Liver (tissue), 9 donors: ENCODE measurements around the gene DIS3L. TPM values are rescaled to one million over a fixed set of nuclear protein-coding genes. Genes with fewer than 3 reads are reported as not detected.
"Not testable (repeated sequence)": the region's sequence is repeated elsewhere in the genome, so short reads cannot be mapped to it uniquely, and the experiment has no call there.

Experiments used
- DNase-seq: peaks from one replicate; pipeline ENCODE4 v3.0.0-alpha.2; 2017; ENCODE audit warnings: low spot score
- H3K27ac ChIP-seq, 2 donors: one replicate each; pipeline ENCODE4 v1.7.0; 2013; ENCODE audit warnings: inconsistent platforms in 2 of 2, low read length in 2 of 2, control low read depth in 1 of 2, low read depth in 1 of 2, mild to moderate bottlenecking in 1 of 2
- H3K27me3 ChIP-seq, 4 donors: one replicate each; pipeline versions ENCODE4 v1.6.1 to v1.7.0; 2013; ENCODE audit warnings: low read length in 3 of 4, inconsistent platforms in 1 of 4, mild to moderate bottlenecking in 1 of 4, moderate library complexity in 1 of 4; ENCODE audit not compliant: control insufficient read depth in 4 of 4, insufficient read depth in 4 of 4
- H3K36me3 ChIP-seq, 4 donors: one replicate each; pipeline versions ENCODE4 v1.6.1 to v1.7.0; 2013; ENCODE audit warnings: low read length in 3 of 4, mild to moderate bottlenecking in 3 of 4, low read depth in 1 of 4, moderate library complexity in 1 of 4; ENCODE audit not compliant: control insufficient read depth in 4 of 4, insufficient read depth in 3 of 4
- H3K4me1 ChIP-seq, 4 donors: one replicate each; pipeline versions ENCODE4 v1.6.1 to v1.7.0; 2013; ENCODE audit warnings: low read length in 3 of 4, mild to moderate bottlenecking in 3 of 4, moderate library complexity in 1 of 4; ENCODE audit not compliant: control insufficient read depth in 4 of 4, insufficient read depth in 4 of 4
- H3K4me3 ChIP-seq, 3 donors: one replicate each; pipeline versions ENCODE4 v1.6.1 to v1.7.0; 2013; ENCODE audit warnings: low read length in 3 of 3, control low read depth in 1 of 3, low read depth in 1 of 3, mild to moderate bottlenecking in 1 of 3
- H3K9ac ChIP-seq, 2 donors: one replicate each; pipeline ENCODE4 v1.7.0; 2013; ENCODE audit warnings: low read length in 2 of 2, mild to moderate bottlenecking in 2 of 2, moderate library complexity in 2 of 2, control low read depth in 1 of 2, low read depth in 1 of 2
- H3K9me3 ChIP-seq, 4 donors: one replicate each; pipeline versions ENCODE4 v1.6.1 to v1.7.0; 2013; ENCODE audit warnings: low read length in 3 of 4; ENCODE audit not compliant: control insufficient read depth in 4 of 4
- EGR1 ChIP-seq, 2 donors: IDR thresholded peaks; 2 replicates each; pipeline ENCODE4 v1.6.1; 2016 to 2018; ENCODE audit warnings: antibody characterized with exemption in 2 of 2, low read depth in 2 of 2
- FOXA1 ChIP-seq: IDR thresholded peaks from 2 replicates; pipeline ENCODE4 v1.6.1; 2016; ENCODE audit warnings: antibody characterized with exemption
- FOXA2 ChIP-seq: IDR thresholded peaks from 2 replicates; pipeline ENCODE4 v1.6.1; 2016; ENCODE audit warnings: antibody characterized with exemption
- GABPA ChIP-seq, 2 donors: IDR thresholded peaks in 1 of 2; conservative IDR thresholded peaks in 1 of 2; 2 replicates each; pipeline ENCODE4 v1.6.1; 2016; ENCODE audit warnings: antibody characterized with exemption in 2 of 2, mild to moderate bottlenecking in 1 of 2, moderate library complexity in 1 of 2
- HNF4G ChIP-seq: IDR thresholded peaks from 2 replicates; pipeline ENCODE4 v1.6.1; 2016; ENCODE audit warnings: antibody characterized with exemption
- JUND ChIP-seq, 2 donors: IDR thresholded peaks; 2 replicates each; pipeline ENCODE4 v1.6.1; 2016; ENCODE audit warnings: antibody characterized with exemption in 2 of 2
- NR2F2 ChIP-seq: IDR thresholded peaks from 2 replicates; pipeline ENCODE4 v1.6.1; 2016; ENCODE audit warnings: antibody characterized with exemption
- RAD21 ChIP-seq, 2 donors: IDR thresholded peaks; 2 replicates each; pipeline ENCODE4 v1.6.1; 2016; ENCODE audit warnings: antibody characterized with exemption in 2 of 2, mild to moderate bottlenecking in 2 of 2
- RXRA ChIP-seq, 2 donors: IDR thresholded peaks; 2 replicates each; pipeline ENCODE4 v1.6.1; 2017 to 2018; ENCODE audit warnings: antibody characterized with exemption in 2 of 2, mild to moderate bottlenecking in 1 of 2
- SP1 ChIP-seq: IDR thresholded peaks from 2 replicates; pipeline ENCODE4 v1.6.1; 2018; ENCODE audit warnings: antibody characterized with exemption, mild to moderate bottlenecking
- TAF1 ChIP-seq: conservative IDR thresholded peaks from 2 replicates; pipeline ENCODE4 v1.6.1; 2016; ENCODE audit warnings: antibody characterized with exemption, mild to moderate bottlenecking
- WGBS: extraction: QIAGEN DNeasy Blood & Tissue Kit; methylation state at CpG from one replicate; pipeline ENCODE4 v1.1.7; 2013; 5-methylcytosine and 5-hydroxymethylcytosine counted together
- polyA plus RNA-seq, 2 donors: library from polyadenylated mRNA; stranded (reverse) in 1 of 2; unstranded in 1 of 2; fragments of 200-250 nt in 1 of 2; fragments of >200 nt in 1 of 2; fragmentation: Nextera tagmentation in 1 of 2; extraction: Ambion mirVana in 1 of 2; gene quantifications; one replicate each; pipeline versions ENCODE4 v1.2.1 to v1.2.3, GENCODE V29; 2013 to 2015
- total RNA-seq, 2 donors: library from RNA; depleted of rRNA; stranded (reverse); fragments of >200 nt; gene quantifications; one replicate each; pipeline ENCODE4 v1.2.3, GENCODE V29; 2014
- TF ChIP-seq, protein P1 (sequence below): IDR thresholded peaks from 2 replicates; pipeline ENCODE4 v1.6.1; 2016; ENCODE audit warnings: antibody characterized with exemption
- TF ChIP-seq, protein P2 (sequence below): fragments of 150-350 bp; IDR thresholded peaks from 2 replicates; pipeline ENCODE4 v1.5.1; 2017; ENCODE audit warnings: improper control_type of control experiment, low read depth, low read length; ENCODE audit not compliant: missing input control
- donor health status: healthy.
- donor health status: healthy.
- donor health status: healthy.
- donor health status: healthy.
- donor health status: healthy.

Gene DIS3L
- total and polyA plus RNA-seq, 4 donors: 9.9 to 40.2 (median 15.7) TPM

DNA sequence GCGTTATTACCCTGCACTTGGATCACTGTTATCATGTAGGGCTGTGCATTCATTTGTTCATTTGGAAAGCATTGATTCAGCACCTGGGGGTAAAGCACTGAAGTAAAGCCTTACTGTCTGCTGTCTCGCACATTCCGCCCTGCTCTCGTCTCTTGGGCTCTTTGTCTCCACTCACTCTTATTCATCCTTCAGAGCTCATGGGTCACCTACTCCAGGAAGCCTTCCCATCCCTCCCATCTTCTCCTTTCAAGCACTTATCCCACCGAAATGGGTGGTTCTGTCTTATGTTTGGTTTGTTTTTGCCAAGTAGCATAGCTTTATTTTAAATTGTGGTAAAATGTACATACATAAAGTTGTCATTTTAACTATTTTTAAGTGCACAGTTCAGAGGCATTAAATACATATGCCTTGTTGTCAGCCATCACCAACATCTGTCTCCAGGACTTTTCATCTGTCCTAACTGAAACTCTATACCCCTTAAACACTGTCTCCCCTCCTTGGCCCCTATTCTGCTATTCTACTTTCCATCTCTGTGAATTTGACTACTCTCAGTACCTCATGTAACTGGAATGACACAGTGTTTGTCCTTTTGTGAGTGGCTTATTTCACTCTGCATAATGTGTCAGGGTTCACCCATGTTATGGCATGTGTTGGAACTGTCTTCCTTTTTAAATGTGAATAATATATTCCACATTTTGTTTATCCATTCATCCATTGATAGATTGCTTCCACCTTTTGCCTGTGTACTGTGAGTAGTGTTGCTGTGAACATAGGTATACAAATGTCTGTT, 9.3 kb downstream of the DIS3L start:
- H3K4me3 ChIP-seq: no peak overlapping the region
- no peaks in the 10 kb centered on the region for H3K4me1 ChIP-seq
- H3K36me3 ChIP-seq: peaks cover 0 to 2% (median 1%) of the 10 kb centered on the region in 4 donors
- H3K9me3 ChIP-seq: no peaks in the 10 kb centered on the region
- TF ChIP-seq SP1 (no peak), TAF1 (no peak), FOXA1 (no peak), GABPA (IDR thresholded peaks at IDR 0.05 in 1 of 2, conservative IDR thresholded peaks at IDR 0.05 in 1 of 2) (no peak), HNF4G (no peak), RXRA (IDR thresholded peaks at IDR 0.05) (no peak), EGR1 (IDR thresholded peaks at IDR 0.05; ENCODE audit: low read depth in 2 of 2) (no peak), FOXA2 (no peak), JUND (IDR thresholded peaks at IDR 0.05) (no peak), NR2F2 (no peak), RAD21 (IDR thresholded peaks at IDR 0.05) (no peak)
- TF ChIP-seq, protein P1, sequence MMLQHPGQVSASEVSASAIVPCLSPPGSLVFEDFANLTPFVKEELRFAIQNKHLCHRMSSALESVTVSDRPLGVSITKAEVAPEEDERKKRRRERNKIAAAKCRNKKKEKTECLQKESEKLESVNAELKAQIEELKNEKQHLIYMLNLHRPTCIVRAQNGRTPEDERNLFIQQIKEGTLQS: no peak
- TF ChIP-seq, protein P2, sequence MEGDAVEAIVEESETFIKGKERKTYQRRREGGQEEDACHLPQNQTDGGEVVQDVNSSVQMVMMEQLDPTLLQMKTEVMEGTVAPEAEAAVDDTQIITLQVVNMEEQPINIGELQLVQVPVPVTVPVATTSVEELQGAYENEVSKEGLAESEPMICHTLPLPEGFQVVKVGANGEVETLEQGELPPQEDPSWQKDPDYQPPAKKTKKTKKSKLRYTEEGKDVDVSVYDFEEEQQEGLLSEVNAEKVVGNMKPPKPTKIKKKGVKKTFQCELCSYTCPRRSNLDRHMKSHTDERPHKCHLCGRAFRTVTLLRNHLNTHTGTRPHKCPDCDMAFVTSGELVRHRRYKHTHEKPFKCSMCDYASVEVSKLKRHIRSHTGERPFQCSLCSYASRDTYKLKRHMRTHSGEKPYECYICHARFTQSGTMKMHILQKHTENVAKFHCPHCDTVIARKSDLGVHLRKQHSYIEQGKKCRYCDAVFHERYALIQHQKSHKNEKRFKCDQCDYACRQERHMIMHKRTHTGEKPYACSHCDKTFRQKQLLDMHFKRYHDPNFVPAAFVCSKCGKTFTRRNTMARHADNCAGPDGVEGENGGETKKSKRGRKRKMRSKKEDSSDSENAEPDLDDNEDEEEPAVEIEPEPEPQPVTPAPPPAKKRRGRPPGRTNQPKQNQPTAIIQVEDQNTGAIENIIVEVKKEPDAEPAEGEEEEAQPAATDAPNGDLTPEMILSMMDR: no peak
- no peak overlapping the region for H3K27ac ChIP-seq
- no peak for DNase-seq
- H3K27me3 ChIP-seq: no peaks in the 10 kb centered on the region
- no peak overlapping the region for H3K9ac ChIP-seq
- WGBS: 85% methylated on average over 5 of the region's 5 CpGs

DNA sequence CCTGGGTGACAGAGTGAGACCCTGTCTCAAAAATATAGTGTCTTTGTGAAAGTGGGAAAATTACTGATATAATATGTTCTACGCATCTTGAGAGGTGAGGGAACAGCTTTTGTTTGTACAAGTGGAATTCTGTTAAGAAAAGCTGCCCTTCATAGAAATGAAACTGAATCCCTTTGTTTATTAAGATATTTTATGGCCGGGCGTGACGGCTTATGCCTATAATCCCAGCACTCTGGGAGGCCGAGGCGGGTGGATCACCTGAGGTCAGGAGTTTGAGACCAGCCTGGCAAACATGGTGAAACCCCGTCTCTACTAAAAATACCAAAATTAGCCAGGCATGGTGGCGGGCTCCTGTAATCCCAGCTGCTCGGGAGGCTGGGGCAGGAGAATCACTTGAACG, 11.1 kb downstream of the DIS3L start:
- H3K4me3 ChIP-seq, H3K36me3 ChIP-seq, H3K27me3 ChIP-seq, DNase-seq, H3K9ac ChIP-seq, H3K9me3 ChIP-seq, H3K4me1 ChIP-seq, H3K27ac ChIP-seq: not testable (repeated sequence)
- 87% methylated on average over 10 of the region's 10 CpGs for WGBS

DNA sequence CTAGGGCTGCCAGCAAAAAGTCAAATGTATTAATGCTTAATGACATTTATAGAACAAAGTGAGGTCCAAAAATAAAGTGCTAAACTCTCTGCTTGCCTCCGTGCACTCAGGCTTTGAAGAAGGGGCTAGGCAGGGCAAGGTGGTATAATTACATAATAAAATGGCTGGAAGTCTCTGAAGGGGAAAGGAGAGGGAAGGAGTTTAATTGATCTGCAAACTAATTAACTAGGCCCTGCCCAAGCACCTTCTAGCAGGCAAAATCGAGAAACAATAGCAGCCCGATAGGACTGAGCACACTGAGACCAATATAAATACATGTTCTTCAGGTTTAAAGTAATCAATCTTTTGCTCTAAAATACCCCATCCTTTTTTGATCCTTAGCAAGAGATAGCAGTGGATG, 13.0 kb downstream of the DIS3L start:
- H3K4me1 ChIP-seq: no peaks in the 10 kb centered on the region
- H3K4me3 ChIP-seq: no peak overlapping the region
- peaks cover 2 to 22% (median 11%) of the 10 kb centered on the region in 4 donors for H3K36me3 ChIP-seq
- TF ChIP-seq FOXA1 (no peak), SP1 (no peak)
- no peak overlapping the region for H3K27ac ChIP-seq
- no peaks in the 10 kb centered on the region for H3K27me3 ChIP-seq
- no peak for DNase-seq
- no peak overlapping the region for H3K9ac ChIP-seq
- no peaks in the 10 kb centered on the region for H3K9me3 ChIP-seq
- WGBS: 89% methylated on average over 3 of the region's 3 CpGs
